C4-2B (cell line): Measurements from ENCODE around the gene IFITM1.

Experiments used
- H3K27ac ChIP-seq: fragments of 450-650 bp; 2 replicates; pipeline ENCODE4 v1.5.1; 2017
- ZFX ChIP-seq: fragments of 450-650 bp; IDR thresholded peaks from 2 replicates; pipeline ENCODE4 v1.6.1; 2017
- TF ChIP-seq, protein P1 (sequence below): fragments of 450-650 bp; conservative IDR thresholded peaks from 2 replicates; pipeline ENCODE4 v1.5.1; 2017; ENCODE audit warnings: mild to moderate bottlenecking

The IFITM1 gene

DNA sequence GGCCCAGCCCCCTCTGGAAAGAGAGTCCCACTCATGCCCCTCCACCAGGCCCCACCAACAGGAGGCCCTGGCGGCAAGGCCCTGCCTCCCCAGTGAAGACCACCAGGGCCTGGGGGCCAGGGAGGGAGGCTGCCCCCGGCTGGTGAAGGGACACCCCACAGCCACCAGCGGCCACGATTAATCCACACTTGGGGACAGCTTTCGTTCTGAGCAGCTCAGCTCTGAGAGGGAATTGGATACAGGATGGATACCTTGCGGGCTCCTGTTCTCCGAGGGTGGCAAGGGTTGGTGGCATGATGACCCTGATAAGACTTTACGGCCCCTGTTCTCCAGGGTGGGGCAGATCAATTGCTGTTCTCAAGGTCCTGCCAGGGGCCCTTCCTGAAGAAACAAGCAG lies 42.5 kb upstream of the IFITM1 start:
- TF ChIP-seq, protein P1, sequence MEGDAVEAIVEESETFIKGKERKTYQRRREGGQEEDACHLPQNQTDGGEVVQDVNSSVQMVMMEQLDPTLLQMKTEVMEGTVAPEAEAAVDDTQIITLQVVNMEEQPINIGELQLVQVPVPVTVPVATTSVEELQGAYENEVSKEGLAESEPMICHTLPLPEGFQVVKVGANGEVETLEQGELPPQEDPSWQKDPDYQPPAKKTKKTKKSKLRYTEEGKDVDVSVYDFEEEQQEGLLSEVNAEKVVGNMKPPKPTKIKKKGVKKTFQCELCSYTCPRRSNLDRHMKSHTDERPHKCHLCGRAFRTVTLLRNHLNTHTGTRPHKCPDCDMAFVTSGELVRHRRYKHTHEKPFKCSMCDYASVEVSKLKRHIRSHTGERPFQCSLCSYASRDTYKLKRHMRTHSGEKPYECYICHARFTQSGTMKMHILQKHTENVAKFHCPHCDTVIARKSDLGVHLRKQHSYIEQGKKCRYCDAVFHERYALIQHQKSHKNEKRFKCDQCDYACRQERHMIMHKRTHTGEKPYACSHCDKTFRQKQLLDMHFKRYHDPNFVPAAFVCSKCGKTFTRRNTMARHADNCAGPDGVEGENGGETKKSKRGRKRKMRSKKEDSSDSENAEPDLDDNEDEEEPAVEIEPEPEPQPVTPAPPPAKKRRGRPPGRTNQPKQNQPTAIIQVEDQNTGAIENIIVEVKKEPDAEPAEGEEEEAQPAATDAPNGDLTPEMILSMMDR, result no peak
- TF ChIP-seq ZFX, result no peak

DNA sequence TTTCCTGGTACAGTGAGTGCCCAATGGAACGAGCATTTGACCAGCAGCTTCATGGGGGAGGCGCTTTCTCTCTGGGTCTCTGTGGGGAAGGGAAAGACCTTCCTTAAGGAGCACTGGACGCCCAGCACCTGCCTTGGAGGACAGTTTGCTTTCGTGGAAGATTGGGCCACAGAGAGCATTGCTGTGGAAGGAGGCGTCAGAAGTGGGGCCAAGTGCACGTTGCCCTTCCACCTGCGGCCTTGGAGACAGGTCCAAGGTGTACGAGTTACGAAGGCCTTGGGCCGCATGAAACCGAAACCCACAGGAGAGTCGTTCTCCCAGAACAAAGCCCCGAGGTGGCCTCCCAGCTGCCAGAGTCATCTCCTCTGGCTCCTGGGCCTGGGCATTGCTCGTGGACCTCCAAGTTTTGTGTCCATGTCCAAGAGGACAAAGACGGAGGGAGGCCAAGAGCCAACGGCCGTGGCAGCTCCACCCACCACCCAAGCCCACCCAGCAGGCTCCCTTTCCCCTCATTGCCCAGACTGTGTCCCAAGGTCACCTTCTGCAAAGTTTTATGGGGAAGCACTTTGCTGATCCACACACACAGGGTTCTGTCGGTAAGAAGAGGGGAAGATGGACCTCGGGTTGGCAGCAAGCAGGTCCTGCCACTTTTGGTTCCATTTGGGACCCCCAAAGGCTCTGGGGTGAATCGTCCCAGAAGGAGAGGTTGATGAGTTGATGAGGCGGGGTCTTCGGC lies 41.5 kb upstream of the IFITM1 start:
- TF ChIP-seq, protein P1, result no peak
- TF ChIP-seq ZFX, result no peak
- H3K27ac ChIP-seq, result no peak overlapping the region

More for the DNA sequence above, 42.5 kb upstream of the IFITM1 start:
- H3K27ac ChIP-seq, result no peak overlapping the region

DNA sequence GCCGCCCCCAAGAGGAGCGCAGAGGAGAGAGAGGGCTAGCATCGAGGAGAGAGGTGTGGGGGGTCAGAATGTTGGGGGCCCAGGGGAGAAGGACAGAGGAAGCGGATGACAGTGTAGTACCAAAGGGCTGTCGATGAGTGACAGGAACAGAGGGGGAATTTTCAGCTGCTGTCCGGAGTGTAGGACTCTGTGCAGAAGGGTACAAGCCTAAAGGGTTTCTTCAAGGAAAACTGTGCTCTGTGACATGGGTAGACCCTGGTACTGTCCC lies 41.0 kb upstream of the IFITM1 start:
- H3K27ac ChIP-seq, result no peak overlapping the region
- TF ChIP-seq, protein P1, result no peak
- TF ChIP-seq ZFX, result no peak

DNA sequence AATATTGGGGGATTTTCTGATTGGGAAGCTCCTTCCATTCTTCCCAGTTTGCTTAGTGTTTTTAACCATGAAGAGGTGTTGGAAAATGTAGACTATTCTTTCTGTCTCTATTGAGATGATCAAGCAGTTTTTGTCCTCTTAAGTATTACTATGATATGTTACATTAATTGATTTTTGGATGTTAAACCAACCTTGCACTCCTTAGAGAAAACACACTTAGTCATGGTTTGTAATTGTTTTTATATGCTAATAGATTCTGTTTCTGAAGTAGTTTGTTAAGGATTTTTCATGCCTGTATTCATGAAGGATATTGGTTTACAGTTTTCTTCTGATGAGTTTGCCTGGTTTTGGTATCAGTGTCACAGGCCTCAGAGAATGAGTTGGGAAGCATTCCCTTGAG lies 37.6 kb upstream of the IFITM1 start:
- TF ChIP-seq, protein P1, result no peak
- TF ChIP-seq ZFX, result no peak
- no peak overlapping the region for H3K27ac ChIP-seq

DNA sequence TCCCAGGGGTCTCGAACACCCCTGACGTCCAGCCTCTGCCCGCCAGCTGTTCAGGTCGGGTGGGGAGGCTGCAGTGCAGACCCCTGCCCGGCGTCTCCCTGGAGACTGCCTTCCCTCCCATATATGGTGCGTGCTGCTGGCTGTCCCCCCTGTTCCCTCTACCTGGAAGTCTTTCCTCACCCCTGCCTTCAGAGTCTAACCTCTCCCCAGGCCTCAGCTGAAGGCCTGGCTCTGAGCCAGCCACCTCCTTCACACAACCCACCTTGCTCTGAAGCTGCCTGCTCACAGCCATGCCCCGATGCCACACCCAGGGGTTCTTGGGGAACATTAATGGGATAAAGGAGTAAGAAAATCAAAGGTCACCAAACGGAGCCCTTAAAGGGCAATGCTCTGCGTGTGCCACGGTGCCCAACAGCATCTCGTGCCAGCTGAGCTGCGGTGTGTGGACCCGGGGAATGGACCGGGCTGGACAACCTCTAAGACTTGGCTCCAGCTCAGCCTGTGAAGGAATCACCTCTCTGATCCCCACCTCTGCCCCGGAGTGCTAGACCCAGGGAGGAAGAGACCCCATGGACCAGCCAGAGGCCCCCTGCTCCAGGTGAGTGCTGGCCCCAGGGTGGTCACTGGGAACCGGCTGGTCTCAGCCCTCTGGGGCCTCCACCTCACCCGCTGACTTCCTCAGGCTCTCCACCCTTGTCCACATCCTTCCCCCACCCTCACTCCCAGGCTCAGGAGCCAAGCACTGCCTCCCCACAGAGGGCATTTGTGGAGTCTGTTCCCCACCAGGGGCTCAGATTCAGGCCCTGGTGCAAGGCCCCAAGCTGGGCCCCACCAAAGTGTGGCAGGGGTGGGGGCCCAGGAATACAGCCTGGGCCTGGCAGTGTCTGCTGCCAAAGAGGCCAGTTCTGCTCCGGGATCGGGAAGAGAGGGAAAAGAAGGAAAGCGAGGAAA lies 35.6 kb upstream of the IFITM1 start, which contains the start of gene NLRP6:
TSS of gene NLRP6 (plus strand) at position 407 of the 951 bp plus-strand sequence. CDS start at position 570, 163 bp downstream.
- no peak for TF ChIP-seq ZFX
- TF ChIP-seq, protein P1, result no peak
- H3K27ac ChIP-seq, result no peak within 1 kb of the TSS

DNA sequence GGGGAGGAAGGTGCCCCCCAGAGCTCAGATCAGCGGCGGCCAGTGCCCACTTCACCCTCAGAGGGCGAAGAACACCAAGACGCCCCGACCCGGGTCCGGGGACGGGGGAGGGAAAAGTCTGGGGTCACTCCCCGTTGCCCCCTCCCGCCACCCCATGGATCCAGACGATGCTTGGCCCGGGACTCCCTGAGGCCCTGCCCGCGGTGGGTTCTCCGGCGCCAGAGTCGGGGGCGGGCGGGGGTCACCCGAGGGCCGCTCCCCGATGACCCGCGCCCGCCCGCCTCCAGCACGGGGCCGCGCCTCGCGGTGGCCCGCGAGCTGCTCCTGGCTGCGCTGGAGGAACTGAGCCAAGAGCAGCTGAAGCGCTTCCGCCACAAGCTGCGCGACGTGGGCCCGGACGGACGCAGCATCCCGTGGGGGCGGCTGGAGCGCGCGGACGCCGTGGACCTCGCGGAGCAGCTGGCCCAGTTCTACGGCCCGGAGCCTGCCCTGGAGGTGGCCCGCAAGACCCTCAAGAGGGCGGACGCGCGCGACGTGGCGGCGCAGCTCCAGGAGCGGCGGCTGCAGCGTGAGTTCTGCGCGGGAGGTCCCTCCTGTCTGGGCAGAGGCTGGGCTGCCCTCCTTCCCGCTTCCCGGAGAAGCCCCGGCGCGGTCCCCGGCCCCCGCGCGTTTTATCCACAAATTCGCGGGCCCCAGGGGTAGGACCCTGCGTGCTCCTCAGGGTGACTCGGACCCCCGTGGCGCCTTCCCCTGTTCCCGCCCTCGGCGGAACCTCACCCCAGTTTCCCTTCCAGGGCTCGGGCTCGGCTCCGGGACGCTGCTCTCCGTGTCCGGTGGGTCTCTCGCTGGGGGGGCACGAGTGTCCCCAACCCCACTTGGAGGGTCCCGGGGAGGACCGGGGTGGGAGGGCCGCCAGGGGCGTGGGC lies 34.5 kb upstream of the IFITM1 start:
- no peak for TF ChIP-seq ZFX
- TF ChIP-seq, protein P1, result no peak
- no peak overlapping the region for H3K27ac ChIP-seq
